ENCODE measurements around the gene NUP188. TPM values are rescaled to one million over a fixed set of nuclear protein-coding genes. Genes with fewer than 3 reads are reported as not detected.

NUP188 gene
- total and polyA plus RNA-seq, 2 donors (not counting 3 experiments of a cell fraction or from before 2014, with no cell fraction given) = 62.7 to 66.2 TPM

- ChIA-PET POLR2A (no interaction called here), CTCF (interaction anchor here (0.7 to 1.4 kb wide), 5 partner anchors 10 to 157 kb away, joined by 3 to 4 read pairs (median 3); partner anchors contain the start of genes MIGA2 and SH3GLB2)
- Histone ChIP-seq H3K4me2 (ENCODE audit: insufficient read depth, low read length) (no peak overlapping the region), H2AFZ (ENCODE audit: low read depth, low read length) (no peak overlapping the region), H3K4me3 (replicated peaks in 1 of 3; ENCODE audit: insufficient read depth in 1 of 3, low read depth in 1 of 3, low read length in 3 of 3) (no peak overlapping the region), H3K4me1 (ENCODE audit: control insufficient read depth, extremely low read depth, insufficient read depth, low read length) (no peaks in the 10 kb centered on the region), H3K9me3 (replicated peaks; ENCODE audit: control insufficient read depth, insufficient read depth, low read length) (no peaks in the 10 kb centered on the region), H3K36me3 (ENCODE audit: control insufficient read depth in 2 of 2, extremely low read depth in 1 of 2, insufficient read depth in 2 of 2, low read length in 2 of 2) (peaks cover 6 to 38% of the 10 kb centered on the region in 2 experiments), H3K27me3 (ENCODE audit: control insufficient read depth in 2 of 2, insufficient read depth in 2 of 2, low read length in 2 of 2) (no peaks in the 10 kb centered on the region), H4K20me1 (replicated peaks; ENCODE audit: control insufficient read depth, extremely low read depth, insufficient read depth, low read length) (no peaks in the 10 kb centered on the region), H3K79me2 (ENCODE audit: control insufficient read depth, insufficient read depth, low read length) (no peaks in the 10 kb centered on the region), H3K9me1 (replicated peaks; ENCODE audit: control insufficient read depth, extremely low read depth, insufficient read depth, low read length) (no peaks in the 10 kb centered on the region), H3K9ac (replicated peaks; ENCODE audit: extremely low read depth, insufficient read depth, low read length) (no peak overlapping the region), H3K27ac (ENCODE audit: insufficient read depth, low read depth, low read length) (no peak overlapping the region)
- intact Hi-C loops (cut with micrococcal nuclease) = loop anchor here (5.0 to 10.0 kb wide), 2 partner anchors 147 to 606 kb away; no protein-coding TSS in a partner anchor
- FAIRE-seq (no peak), DNase-seq (ENCODE audit: low read depth, low spot score) (no peak)
- no peak for TF ChIP-seq MYC (IDR thresholded peaks at IDR 0.05; ENCODE audit: low read depth, low read length)
- TF ChIP-seq FOS (IDR thresholded peaks at IDR 0.05; ENCODE audit: borderline replicate concordance, insufficient read depth, low read length) = no peak
- TF ChIP-seq POLR2A (IDR thresholded peaks at IDR 0.05; ENCODE audit: low read depth, low read length) = no peak
- no peak for TF ChIP-seq EZH2 (IDR thresholded peaks at IDR 0.05; ENCODE audit: borderline replicate concordance, low read depth, low read length, severe bottlenecking)
- dilution Hi-C loops (cut with MboI; ENCODE audit: extremely low pct_ligation_motif_present, low sequenced_read_pairs) = no loop called here
- no TSS peak for BruUV-seq (replicated peaks)
Measured at GRCh38 chr9:129008986-129009583, 61.6 kb downstream of the NUP188 start.

GRCh38 chr9:129009584-129010141, 62.2 kb downstream of the NUP188 start:
- H3K36me3 ChIP-seq (ENCODE audit: control insufficient read depth in 2 of 2, extremely low read depth in 1 of 2, insufficient read depth in 2 of 2, low read length in 2 of 2) = peaks cover 6 to 42% of the 10 kb centered on the region in 2 experiments

More at GRCh38 chr9:129009584-129010141, 62.2 kb downstream of the NUP188 start:
- BruUV-seq (replicated peaks) = no TSS peak
- POLR2A ChIA-PET = no interaction called here
- no peaks in the 10 kb centered on the region for H3K27me3 ChIP-seq (ENCODE audit: control insufficient read depth in 2 of 2, insufficient read depth in 2 of 2, low read length in 2 of 2)
- FAIRE-seq (no peak), DNase-seq (ENCODE audit: low read depth, low spot score) (no peak)
- no peak overlapping the region for H2AFZ ChIP-seq (ENCODE audit: low read depth, low read length)
- no peak for TF ChIP-seq MAX (IDR thresholded peaks at IDR 0.05; ENCODE audit: insufficient read depth, insufficient read length)
- no peak for TF ChIP-seq POLR2AphosphoS5 (IDR thresholded peaks at IDR 0.05; ENCODE audit: insufficient read depth, low read depth, low read length)
- no peak for TF ChIP-seq CTCF (IDR thresholded peaks at IDR 0.05; ENCODE audit: extremely low read depth in 1 of 2, insufficient read depth in 1 of 2, low read depth in 1 of 2, low read length in 2 of 2)
- TF ChIP-seq POLR2A (IDR thresholded peaks at IDR 0.05; ENCODE audit: low read depth, low read length) = no peak
- no peak for TF ChIP-seq EZH2 (IDR thresholded peaks at IDR 0.05; ENCODE audit: borderline replicate concordance, low read depth, low read length, severe bottlenecking)
- TF ChIP-seq JUN (IDR thresholded peaks at IDR 0.05; ENCODE audit: borderline replicate concordance, insufficient read depth, insufficient read length, low read depth) = no peak
- dilution Hi-C loops (cut with MboI; ENCODE audit: extremely low pct_ligation_motif_present, low sequenced_read_pairs) (no loop called here), intact Hi-C loops (cut with micrococcal nuclease) (loop anchor here (5.0 to 10.0 kb wide), 2 partner anchors 147 to 605 kb away; no protein-coding TSS in a partner anchor)
- H3K27ac ChIP-seq (ENCODE audit: insufficient read depth, low read depth, low read length) = no peak overlapping the region
- H3K4me2 ChIP-seq (ENCODE audit: insufficient read depth, low read length) = no peak overlapping the region
- H3K4me1 ChIP-seq (ENCODE audit: control insufficient read depth, extremely low read depth, insufficient read depth, low read length) = no peaks in the 10 kb centered on the region
- H4K20me1 ChIP-seq (replicated peaks; ENCODE audit: control insufficient read depth, extremely low read depth, insufficient read depth, low read length) = no peaks in the 10 kb centered on the region
- H3K9me3 ChIP-seq (replicated peaks; ENCODE audit: control insufficient read depth, insufficient read depth, low read length) = no peaks in the 10 kb centered on the region
- no peak overlapping the region for H3K4me3 ChIP-seq (replicated peaks in 1 of 3; ENCODE audit: insufficient read depth in 1 of 3, low read depth in 1 of 3, low read length in 3 of 3)
- no peaks in the 10 kb centered on the region for H3K9me1 ChIP-seq (replicated peaks; ENCODE audit: control insufficient read depth, extremely low read depth, insufficient read depth, low read length)
- H3K79me2 ChIP-seq (ENCODE audit: control insufficient read depth, insufficient read depth, low read length) = no peaks in the 10 kb centered on the region
- H3K9ac ChIP-seq (replicated peaks; ENCODE audit: extremely low read depth, insufficient read depth, low read length) = no peak overlapping the region
- CTCF ChIA-PET = interaction anchor here (1.1 to 1.4 kb wide), 3 partner anchors 10 to 27 kb away, joined by 3 to 4 read pairs (median 3); partner anchors contain the start of gene MIGA2

Measured in endothelial cell of umbilical vein (primary cell).